ENCODE data around the gene SMIM43.

DNA sequence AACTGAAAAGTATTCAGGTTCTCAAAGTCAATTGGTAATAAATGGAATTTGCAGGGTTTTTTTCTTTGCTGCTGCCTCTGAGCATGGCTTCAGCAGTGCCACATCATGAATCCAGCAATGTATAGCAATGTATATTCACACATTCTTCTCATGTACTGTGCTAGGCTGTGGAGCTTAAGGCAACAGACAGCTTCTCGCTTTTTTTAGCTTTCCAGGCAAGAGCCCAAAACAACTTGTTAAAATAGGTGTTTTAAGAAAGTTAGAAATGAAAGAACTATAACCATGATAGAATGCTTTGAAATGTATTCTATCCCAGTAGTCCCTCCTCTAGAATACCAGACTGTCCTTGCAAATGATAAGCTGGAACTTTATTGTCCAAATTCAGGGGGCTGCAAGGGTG, 30.4 kb downstream of the SMIM43 start:
- TF ChIP-seq GATA3 (IDR thresholded peaks at IDR 0.05; ENCODE audit: low read depth, low read length), result no peak
- TF ChIP-seq GATA2 (IDR thresholded peaks at IDR 0.05; ENCODE audit: low read depth, low read length), result no peak

All from SH-SY5Y (cell line).